GM19452 (cell line): ENCODE measurements around the gene NACC1.

Experiments
- ATAC-seq: cut with Tn5 transposase; IDR thresholded peaks from one replicate; pipeline ENCODE4 v1.9.1; 2021; ENCODE audit not compliant: unreplicated experiment

Gene NACC1

GRCh38 chr19:13099073-13099999 is 18.7 kb upstream of the NACC1 start:
- no peak for ATAC-seq

GRCh38 chr19:13100031-13100588 is 18.0 kb upstream of the NACC1 start:
- ATAC-seq: no peak

GRCh38 chr19:13100841-13101589 is 17.0 kb upstream of the NACC1 start:
- ATAC-seq: no peak

DNA sequence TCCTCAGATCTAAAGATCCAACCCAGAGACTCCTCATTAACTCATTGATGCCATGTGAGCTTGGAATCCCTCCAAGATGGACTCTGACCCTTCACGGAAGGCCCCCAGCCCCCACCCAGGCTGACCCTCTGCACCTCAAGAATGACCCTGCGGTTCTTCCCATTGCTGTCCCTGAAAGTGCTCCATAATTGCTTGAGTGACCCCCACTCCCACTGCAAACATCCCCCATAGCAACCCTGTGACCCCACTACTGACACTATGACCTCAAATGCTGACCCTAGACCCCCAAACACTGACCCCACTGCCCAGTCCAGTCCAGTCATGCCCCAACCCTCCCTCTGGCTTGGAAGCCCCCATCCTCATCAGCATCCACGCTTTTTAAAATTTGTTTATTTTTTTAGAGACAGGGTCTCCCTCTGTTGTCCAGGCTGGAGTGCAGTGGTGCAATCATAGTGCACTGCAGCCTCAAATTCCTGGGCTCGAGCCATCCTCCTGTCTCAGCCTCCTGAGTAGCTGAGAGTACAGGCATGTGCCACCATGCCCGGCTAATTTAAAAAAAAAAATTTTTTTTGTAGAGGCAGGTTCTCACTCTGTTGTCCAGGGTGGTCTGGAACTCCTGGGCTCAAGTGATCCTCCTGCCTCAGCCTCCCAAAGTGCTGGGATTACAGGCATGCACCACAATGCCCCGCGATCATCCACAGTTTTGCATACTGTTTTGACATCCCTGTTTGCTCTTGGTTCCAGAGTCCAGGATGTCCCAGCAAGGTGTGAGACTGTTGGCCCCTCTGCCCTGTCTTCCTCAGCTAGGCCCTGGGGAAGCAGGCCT is 16.3 kb upstream of the NACC1 start:
- ATAC-seq: no peak

- peak; percentile 11 for ATAC-seq
Measured at GRCh38 chr19:13102416-13102665, 15.7 kb upstream of the NACC1 start.

DNA sequence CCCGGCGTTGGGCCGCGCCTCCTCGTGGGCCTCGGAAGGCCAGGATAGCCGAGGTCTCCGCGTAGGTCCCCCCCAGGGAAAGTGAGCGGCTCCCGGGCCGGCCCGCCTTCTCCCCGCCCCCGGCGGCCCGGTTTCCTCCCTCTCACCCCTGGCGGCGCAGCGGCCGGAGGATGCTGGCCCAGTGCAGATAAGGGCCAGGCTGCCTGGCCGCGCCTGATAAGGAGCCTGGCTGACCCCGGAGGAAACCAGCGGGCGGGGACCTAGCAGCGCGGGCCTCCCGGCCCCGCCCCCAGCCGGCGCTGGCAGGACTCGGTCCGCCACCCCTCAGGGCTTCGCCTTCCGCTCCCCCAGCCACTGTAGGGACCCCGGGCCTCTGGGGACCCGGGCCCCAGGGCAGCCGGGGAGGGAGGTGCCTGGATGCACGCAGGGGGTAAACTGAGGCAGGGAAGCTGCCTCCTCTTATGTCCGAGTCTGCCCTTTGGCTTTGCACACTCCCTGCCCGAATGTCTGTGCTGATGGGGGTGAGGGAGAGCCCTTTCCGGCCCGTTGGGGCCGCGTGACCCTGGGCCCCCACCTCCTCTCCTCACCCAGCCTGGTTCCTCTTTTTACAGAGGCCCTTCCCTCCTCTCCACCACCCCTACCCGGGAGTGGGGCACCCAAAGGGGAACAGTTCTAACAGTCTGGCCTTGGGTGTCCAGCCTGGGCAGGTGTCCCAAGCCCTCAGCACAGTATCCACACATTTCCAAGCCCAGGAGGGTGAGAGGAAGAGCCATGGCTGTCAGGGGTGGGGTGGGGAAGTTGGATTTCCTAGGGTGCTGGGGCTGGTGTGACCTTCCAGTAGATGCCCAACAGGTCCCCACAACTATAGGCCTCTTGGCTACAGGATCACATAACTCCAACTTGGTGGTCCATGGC is 15.1 kb upstream of the NACC1 start, which contains the start of gene LYL1:
Gene LYL1, minus strand, starts transcription at position 193 of the 915 bp plus-strand sequence. CDS start 1,687 bp downstream, outside the sequence.
- ATAC-seq: peak; percentile 41

GRCh38 chr19:13103581-13104359 is 14.3 kb upstream of the NACC1 start:
- ATAC-seq: no peak

DNA sequence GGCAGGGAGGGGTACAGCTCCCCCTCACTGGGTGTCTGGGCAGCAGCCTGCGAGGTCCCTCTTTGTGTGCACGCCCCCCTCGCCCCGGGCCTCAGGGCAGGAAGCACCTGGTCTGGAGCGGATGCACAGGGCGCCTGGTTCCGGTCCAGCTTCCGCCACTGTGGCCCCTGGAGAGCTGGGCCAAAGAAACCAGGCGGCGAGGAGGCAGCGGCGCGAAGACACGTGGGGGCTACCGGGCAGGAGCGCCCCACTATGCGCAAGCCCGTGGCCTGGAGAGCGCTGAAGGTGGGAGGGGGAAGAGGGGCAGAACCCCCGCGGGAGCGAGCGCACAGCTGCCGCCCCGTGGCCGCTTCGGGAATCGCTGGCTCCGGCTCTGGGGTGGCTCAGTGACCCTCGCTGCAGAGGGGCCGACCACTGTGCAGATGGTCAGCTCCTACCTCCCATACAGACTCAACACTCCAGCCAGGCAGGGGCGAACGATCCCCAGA is 13.7 kb upstream of the NACC1 start:
- ATAC-seq: no peak

DNA sequence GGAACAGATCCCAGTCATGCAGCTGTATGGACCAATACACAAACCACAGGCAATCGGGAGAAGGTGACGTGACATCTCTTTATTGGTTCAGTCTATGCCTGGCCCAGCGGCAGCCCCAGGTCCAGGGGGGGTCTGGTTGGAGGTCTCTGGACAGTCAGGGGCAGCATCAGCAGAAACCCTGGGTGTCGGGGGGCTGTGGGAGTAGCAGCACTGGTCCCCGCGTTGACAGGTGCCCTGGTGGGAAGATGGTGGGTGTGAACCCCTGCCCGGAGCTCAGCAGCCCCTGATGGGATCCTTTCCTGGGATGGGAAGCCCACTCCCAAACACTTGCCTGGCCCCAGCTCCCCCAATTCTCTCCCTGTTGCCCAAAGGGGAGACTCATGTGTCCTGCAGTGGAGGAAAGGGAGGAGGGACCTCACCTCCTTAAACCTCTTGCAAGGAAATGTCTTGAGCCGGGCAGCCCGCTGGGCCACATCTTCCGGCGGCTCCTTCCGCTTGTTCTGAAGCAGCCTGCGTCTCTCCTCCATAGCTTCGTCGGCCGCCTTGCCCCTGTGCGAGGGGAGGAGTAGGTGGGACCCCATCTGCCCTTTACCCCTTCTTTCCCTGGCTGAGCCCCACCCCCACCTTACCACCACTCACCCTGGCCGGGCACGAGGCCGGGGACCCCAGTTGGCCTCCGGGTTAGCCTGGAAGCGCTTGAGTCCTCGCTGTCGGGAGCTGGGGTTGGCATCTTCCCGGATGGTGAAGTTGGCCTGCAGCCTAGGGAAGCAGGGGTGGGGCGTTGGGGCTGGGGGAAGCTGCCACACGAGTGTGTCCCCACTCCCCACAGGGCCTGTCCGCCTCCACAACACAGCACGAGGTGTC is 13.0 kb upstream of the NACC1 start:
- no peak for ATAC-seq

DNA sequence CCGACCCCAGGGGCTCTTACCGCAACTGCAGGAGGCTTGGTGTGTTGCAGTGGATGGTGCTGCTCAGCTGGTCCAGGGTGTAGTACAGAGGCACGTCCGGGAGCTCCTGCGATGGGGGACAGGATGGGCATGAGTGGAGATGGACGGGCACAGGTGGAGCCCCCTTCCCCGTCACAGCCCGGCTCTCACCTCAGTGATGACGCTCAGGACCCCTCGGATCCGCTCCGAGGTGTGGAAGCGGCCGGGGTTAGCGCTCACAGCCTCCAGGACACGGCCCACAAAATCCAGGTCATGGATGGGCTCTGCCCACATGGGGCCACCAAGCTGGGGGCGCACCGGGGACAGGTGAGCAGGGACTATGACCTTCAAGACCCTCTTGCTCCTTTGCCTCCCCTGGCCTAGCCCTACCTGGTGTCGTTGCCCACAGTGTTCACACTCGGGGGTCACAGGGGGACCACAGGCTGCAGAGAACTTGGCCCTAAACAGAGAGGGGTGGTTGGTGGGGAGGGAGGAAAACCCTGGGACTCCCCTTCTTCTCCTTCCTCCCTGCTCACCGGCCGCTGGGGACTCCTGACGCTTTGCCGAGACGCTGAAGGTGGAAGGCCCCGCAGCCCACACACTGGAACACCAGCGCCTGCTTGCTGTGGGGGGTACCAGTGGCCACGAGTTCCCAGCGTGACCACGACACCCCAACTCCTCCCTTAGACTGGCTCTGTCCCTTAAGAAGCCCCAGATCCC is 8.5 kb upstream of the NACC1 start:
- ATAC-seq: no peak

- ATAC-seq: no peak
Measured at GRCh38 chr19:13110099-13110610, 7.9 kb upstream of the NACC1 start.

- no peak for ATAC-seq
Measured at GRCh38 chr19:13112555-13112954, 5.5 kb upstream of the NACC1 start.

DNA sequence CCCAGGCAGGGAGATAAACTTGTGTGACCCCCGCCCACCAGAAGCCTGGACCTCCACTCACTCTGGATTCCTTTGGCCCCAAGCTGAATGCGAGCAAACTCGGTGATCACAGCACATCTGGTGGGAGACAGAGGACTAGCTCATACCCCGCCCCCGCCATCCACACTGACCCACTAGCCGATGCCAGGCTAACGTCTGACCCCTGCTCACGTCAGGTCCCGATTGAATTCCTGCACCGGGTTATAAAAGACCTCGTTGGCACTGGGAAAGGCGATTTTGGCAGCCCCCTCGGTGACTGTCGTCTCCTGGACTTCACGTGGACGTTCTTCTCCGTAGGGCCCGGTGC is 2.2 kb upstream of the NACC1 start:
- ATAC-seq: no peak

- no peak for ATAC-seq
Measured at GRCh38 chr19:13116282-13117175, 1.5 kb upstream of the NACC1 start, which contains the start of gene TRMT1. Gene TRMT1, minus strand, starts transcription at chr19:13116740. Its CDS starts 341 bp downstream, at chr19:13116399.

DNA sequence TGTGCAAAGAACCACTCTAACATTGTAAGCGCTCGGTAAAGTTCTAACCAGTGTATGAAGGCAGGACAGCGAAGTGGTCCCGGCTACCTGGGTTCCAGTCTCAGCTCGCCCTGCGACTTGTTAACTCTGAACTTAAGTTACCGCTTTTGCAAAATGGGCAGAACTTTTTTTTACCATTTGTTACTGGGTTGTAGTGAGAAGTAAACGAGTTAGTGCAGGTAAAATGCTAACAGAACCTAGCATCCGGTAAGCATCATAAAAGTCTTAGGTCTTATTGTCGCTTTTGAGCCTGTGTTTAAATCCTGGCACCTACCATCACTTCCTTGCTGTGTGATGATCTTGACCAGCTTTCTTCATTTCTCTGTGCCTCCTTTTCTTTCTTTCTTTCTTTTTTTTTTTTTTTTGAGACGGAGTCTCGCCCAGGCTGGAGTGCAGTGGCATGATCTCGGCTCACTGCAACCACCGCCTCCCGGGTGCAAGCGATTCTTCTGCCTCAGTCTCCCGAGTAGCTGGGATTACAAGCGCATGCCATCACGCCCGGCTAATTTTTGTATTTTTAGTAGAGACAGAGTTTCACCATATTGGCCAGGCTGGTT is 790 bp upstream of the NACC1 start:
- no peak for ATAC-seq
